IPS-18c (cell line): ENCODE results near the gene UCHL3.
"Not testable (repeated sequence)": the region's sequence is repeated elsewhere in the genome, so short reads cannot be mapped to it uniquely, and the experiment has no call there.

Experiments used
- H3K4me3 ChIP-seq: 2 replicates; pipeline ENCODE4 v1.7.0; 2013; ENCODE audit warnings: low read depth, mild to moderate bottlenecking, low read length, moderate library complexity; ENCODE audit not compliant: insufficient read depth
- H3K9me3 ChIP-seq: one replicate; pipeline ENCODE4 v1.6.1; 2013; ENCODE audit warnings: mild to moderate bottlenecking, low read length, moderate library complexity; ENCODE audit not compliant: control insufficient read depth, insufficient read depth

The UCHL3 gene

DNA sequence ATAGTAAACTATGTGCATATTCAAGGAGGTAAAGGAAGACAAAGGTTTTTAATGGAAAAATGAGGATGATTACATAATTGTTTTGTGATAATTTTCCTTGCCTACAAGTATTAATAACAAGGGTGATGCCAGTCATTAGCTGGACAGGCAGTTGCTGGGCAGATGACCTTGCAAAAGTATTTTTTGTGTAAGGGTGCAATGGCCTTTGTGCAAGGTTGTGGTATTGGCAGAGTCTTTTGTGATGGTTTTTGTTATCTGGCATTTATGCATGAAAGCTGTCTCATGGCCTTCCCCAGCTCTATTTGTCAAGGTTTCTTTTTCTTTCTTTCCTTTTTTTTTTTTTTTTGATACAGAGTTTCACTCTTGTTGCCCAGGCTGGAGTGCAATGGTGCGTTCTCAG lies 7.6 kb upstream of the UCHL3 start:
- H3K9me3 ChIP-seq, result no peaks in the 10 kb centered on the region
- no peak overlapping the region for H3K4me3 ChIP-seq

DNA sequence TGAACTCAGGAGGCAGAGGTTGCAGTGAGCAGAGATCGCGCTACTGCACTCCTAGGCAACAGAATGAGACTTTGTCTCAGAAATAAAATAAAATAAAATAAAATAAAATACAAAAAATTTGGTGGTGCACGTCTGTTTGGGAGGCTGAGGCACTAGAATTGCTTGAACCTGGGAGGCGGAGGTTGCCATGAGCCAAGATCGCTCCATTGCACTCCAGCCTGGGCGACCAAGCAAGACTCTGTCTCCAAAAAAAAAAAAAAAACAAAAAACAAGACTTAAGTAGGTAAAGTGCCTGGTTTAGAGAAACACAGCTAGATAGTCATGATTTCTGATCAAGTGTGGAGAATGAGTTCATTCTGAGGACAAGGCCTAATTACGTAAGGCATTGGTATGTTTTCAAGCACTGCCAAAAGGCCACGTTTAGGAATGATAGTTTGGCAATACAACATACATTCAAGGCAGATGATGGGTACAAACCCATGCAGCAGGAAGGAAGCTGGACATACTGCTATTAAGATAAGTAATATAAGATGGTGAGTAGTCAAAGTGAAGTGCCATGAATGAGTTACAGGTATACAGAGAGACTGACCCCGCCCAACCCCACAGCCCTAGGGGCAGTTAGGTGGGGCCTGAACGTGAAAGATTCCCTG lies 4.8 kb upstream of the UCHL3 start:
- H3K4me3 ChIP-seq, result no peak overlapping the region
- no peaks in the 10 kb centered on the region for H3K9me3 ChIP-seq

DNA sequence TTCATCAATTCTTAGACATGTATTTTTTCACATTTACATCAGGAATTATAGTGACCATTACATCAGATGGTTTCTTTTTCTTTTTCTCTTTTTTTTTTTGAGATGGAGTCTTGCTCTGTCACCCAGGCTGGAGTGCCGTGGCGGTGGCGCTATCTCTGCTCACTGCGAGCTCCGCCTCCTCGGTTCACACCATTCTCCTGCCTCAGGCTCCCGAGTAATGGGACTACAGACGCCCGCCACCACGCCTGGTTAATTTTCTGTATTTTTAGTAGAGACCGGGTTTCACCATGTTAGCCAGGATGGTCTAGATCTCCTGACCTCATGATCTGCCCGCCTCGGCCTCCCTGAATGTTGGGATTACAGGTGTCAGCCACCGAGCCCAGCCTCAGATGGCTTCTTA lies 4.2 kb upstream of the UCHL3 start:
- H3K9me3 ChIP-seq, result not testable (repeated sequence)

DNA sequence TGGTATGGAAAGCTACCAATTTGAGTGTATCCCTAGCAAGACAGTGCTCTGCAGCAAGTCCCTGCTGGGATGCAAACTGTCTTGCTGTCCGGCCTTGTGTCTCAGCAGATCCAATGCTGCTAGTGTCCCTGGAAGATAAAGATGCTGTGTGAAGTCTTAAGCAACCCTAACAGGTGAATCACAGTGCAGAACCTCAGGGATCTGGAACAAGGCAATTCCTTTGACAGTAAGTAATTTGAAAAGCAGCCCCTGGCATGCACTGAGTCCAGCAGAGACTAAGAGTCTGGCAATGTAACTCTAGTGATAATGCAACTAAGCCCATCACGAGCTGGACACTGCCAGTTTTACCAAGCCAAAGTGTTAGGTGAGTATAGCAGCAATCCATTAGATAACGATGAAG lies 1.7 kb upstream of the UCHL3 start:
- H3K4me3 ChIP-seq, result no peak overlapping the region
- no peaks in the 10 kb centered on the region for H3K9me3 ChIP-seq

More for the DNA sequence above, 4.2 kb upstream of the UCHL3 start:
- not testable (repeated sequence) for H3K4me3 ChIP-seq

DNA sequence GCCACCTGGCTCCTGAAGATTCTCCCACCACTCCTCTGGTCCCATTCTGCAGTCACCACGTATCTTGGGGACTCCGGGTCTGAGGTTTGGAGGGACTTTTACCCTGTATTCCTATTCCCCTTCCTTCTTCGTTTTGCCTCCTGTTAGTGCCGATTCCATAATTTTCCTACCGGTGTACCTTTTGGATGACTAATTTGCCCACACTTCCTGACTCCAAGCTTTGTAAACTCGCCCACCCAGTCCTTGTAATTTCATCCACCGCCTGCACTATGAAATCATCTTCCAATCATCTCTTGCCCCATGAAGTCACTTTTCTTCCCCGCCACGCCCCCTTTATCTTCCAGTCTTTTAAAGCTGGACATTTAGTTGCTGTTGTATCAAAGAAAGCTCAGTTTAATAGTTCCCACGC lies 572 bp downstream of the UCHL3 start:
- Histone ChIP-seq H3K9me3 (no peaks in the 10 kb centered on the region), H3K4me3 (peak overlapping the region; percentile 87)

DNA sequence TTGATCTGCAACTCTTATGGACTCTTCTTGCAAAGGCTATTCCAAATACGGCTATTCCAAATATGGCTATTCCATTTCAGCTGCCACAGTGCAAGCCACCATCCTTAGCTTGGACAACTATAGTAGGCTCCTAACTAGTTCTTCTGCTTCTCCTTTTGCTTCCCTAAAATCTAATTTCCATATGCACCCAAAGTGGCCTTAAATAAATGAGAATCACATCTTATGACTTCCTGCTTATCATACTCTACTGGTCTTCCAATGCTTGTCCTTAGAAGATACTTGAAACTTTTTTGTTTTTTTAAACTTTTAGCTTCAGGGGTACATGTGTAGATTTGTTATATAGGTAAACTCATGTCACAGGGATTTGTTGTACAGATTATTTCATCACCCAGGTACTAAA lies 4.9 kb downstream of the UCHL3 start:
- H3K9me3 ChIP-seq, result no peaks in the 10 kb centered on the region
- H3K4me3 ChIP-seq, result no peak overlapping the region

DNA sequence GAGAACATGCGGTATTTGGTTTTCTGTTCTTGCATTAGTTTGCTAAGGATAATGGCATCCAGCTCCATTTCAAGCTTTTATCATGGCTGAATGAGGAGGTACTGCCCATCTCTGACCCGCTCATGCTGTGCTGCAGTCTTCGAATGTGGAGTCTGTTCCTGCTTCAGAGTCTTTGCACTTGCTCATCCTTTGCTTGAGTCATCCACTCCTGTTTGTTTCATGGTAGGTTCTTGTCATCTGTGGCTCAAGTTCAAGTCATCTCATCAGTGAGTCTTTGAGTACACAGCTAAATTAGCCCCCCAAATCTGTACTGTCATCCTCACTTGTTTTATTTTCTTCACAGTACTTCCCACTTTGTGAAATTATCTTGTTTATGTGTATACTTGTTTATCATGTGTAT lies 5.4 kb downstream of the UCHL3 start:
- H3K4me3 ChIP-seq, result no peak overlapping the region
- H3K9me3 ChIP-seq, result no peaks in the 10 kb centered on the region

DNA sequence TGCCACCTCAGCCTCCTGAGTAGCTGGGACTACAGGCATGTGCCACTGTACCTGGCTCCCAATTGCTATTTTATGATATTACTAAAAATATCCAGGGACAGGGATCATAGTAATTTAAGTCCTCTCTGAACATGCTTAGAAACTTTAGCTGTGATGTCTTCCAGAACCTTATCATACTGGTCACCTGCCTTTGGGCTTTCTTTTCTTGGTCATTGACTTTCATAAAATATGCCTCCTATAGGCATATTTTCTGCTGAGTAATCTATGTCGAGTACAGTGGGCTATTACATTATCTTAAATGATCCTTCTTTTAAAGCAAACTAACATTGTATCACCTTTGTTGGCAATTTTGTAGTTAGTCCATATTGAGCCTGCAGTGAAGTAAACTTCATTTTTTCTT lies 6.2 kb downstream of the UCHL3 start:
- no peaks in the 10 kb centered on the region for H3K9me3 ChIP-seq
- no peak overlapping the region for H3K4me3 ChIP-seq

DNA sequence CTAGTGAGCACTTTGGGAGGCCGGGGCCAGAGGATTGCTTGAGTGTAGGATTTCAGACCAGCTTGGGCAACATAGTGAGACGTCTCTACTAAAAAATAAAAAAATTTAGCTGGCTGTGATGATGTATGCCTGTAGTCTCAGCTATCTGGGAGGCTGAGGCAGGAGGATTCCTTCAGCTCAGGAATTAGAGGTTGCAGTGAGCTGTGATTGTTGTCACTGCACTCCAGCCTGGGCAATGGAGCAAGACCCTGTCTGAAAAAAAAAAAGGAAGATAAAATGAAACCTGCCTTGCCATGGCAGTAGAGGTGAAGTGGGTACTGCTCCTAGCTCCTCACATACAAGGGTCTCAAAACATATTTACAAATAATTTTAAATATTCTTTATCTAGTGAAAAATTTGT lies 7.4 kb downstream of the UCHL3 start:
- Histone ChIP-seq H3K9me3 (no peaks in the 10 kb centered on the region), H3K4me3 (no peak overlapping the region)

DNA sequence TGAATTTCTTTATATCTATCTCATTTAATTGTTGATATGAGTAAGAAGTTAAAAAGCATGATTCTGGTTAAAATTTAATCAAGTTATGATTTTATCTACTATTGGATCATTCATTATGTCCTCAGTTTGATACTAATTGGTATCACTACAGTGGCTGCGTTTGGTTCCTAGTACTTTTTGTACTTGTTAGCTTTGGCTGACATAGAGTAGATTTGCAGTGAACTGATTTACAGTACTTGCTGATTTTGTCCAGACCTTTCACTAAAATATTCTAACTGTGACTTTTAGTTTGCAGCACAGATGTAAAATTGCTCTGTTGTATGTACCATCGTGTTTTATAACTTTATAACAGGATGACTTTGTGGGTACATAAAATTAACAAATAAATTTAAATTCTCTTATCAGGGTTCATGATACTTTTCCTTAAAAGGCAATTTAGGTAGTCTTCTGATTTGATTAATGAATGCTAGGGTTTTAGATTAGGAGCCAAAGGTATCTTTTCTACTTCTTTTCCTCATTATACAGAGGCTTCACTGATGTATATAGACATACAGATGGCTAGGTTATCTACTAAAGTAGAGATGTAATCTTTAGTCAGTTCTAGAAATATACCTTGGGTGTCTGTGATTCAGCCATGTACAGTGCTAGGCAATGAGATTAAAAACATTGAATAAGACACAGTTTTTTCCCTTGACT lies 8.7 kb downstream of the UCHL3 start:
- no peak overlapping the region for H3K4me3 ChIP-seq
- no peaks in the 10 kb centered on the region for H3K9me3 ChIP-seq

DNA sequence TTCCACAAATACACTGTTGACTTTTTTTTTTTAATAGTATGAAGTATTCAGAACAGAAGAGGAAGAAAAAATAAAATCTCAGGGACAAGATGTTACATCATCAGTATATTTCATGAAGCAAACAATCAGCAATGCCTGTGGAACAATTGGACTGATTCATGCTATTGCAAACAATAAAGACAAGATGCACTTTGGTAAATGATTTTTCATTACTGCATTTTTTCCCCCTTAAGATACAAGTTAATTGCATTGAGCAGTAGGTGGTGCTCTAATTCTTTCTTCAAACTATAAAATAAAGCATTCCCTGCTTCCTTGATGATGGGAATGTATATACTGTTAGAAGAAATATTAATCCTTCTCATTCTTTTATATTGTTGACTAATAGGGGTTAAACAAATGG lies 17.1 kb downstream of the UCHL3 start:
- Histone ChIP-seq H3K9me3 (no peaks in the 10 kb centered on the region), H3K4me3 (no peak overlapping the region)

DNA sequence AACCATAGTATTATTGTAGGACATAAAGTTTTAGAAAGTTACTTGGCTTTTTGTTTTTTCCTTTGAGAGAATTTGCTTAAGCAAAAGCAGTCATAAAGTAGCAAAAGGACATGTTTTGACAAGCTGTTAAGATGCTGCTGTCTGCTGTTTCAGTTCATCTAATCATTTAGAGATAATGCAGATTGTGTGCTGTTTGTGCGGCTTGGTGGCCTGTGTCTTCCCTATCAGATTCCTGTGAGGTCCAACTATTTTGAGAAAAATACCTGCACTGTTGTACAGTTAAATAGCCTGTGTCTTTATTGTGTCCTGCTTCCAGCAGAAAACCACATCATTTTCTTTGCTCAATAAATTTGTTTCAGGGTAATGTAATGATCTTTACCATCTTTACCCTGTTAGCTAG lies 20.0 kb downstream of the UCHL3 start:
- no peak overlapping the region for H3K4me3 ChIP-seq
- no peaks in the 10 kb centered on the region for H3K9me3 ChIP-seq

DNA sequence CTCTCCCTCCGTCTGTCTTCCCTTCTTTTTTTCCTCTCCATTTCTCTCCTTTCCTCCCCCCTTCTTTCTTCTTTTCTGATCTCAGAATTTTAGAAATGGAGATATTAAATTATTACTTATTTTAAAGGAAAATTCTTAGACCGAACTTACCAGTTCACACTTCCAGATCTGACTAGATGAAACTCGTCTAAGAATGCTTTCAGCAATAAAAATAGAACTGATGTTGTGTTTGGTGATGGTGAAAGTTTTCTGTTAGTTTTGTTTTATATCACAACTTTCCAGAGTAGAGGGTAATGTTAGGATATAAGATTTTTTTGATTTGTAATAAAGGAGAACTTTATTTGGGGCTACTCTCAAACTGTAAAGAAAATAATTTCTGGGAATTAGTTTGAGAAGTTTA lies 29.9 kb downstream of the UCHL3 start:
- Histone ChIP-seq H3K4me3 (no peak overlapping the region), H3K9me3 (no peaks in the 10 kb centered on the region)

DNA sequence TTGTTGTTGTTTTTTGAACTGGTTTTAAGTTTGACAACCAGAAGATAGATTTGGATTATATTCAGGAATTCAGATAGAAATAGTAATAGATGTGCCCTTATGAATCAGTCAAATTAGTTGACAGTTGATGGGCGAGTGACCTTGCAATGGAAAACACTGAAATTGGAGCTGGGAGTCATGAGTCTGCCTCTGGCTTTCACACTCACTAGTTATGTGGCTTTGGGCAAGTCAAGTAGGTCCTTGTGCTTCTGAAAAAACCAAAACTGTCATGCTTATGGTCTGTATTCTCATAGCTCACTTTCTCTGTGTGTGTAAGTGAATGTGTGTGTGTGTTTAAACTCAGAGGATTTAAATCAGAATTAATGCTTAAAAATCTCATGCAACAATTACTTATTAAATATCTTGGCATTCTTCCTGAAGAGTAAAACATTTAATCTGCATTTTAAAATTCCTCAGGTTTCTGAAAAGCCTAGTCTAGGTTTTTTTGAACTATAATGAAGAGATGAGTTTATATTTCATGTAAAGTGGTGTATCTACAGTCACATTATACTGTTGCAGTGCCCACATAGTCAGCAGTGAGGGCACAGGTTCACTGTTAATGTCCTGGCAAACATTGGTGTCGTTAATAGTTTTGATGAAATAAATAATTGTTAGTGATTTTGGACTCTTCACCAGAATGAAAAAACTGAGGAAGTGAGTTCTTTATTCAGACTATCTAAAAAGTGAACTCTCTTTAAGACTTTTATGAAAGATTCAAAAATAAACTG lies 32.5 kb downstream of the UCHL3 start:
- H3K9me3 ChIP-seq, result no peaks in the 10 kb centered on the region
- H3K4me3 ChIP-seq, result no peak overlapping the region

DNA sequence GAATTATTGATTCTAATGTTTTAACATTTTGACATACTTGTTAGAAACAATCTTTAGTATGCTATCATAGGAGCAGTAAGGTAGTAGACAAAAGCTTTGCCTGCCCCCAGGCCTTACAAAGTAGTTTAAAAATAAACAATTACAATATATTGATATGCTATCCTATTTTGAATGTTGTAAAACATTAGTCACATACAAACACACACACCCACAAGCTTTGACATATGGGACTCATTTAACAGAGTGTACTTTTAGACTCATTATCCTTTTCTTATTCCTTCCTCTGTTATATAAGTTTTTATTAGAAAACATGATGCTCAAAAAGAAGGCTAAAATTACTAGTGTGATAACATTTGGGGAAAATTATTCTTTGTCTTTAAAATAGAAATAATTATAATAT lies 33.5 kb downstream of the UCHL3 start:
- Histone ChIP-seq H3K9me3 (no peaks in the 10 kb centered on the region), H3K4me3 (no peak overlapping the region)

DNA sequence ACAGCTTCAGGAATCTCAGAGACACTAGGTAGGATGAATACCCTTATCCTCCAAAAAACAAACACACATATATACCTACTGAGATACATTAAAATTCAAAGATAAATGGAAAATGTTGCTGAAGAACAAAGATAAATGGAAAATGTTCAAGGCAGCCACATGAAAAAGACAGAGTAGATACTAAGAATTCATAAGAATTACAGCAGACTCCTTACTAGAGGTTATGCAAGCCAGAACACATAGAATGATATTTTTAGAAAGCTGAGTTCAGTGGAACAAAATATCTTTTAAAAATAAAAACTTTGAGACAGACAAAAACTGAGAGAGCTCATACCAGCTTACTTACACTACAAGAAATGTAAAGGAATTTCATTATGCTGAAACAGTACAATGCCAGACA lies 35.6 kb downstream of the UCHL3 start:
- Histone ChIP-seq H3K4me3 (no peak overlapping the region), H3K9me3 (no peaks in the 10 kb centered on the region)

DNA sequence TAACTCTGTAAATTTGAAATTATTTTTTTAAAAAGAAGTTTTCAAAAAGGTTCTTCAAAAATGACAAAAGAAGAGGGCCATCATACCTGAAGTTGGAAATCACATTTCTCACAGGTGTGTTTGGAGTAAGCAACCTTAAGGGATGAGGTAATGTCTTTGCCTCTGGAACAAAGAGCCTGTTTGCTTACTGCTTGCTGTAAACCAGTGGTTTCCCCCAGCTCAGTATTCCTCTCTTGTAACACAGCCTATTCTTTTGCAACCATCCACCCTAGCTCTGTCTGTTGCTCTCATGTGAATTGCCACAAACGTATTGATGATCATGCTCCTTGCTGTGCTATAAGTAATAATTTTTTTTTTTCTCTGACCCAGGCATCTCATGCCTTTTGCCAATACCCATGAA lies 38.1 kb downstream of the UCHL3 start:
- no peaks in the 10 kb centered on the region for H3K9me3 ChIP-seq
- H3K4me3 ChIP-seq, result no peak overlapping the region

DNA sequence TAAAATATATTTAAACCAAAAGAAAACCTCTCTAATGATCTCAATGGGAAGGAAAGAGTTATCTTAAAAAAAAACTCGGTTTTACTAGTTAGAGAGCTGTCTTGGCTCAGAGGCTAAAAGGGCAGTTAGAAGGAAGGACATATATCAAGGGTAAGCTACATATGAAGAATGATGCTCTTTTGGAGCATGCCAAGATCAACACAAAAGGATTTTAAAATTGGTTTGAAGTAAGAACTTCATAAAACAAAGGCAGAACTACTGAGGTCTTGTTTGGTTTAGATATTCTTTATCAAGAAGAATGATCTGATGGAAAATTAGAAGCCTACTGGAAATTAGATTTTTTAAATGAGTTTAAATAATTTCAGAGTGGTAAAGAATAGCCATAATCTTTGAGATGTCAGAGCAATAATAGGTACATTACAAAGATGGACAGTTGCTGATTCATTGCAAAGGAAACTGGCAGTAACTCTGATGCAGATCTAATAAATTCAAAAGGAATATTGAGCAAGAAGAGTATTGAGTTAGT lies 47.1 kb downstream of the UCHL3 start:
- H3K9me3 ChIP-seq, result peaks cover 4% of the 10 kb centered on the region
- H3K4me3 ChIP-seq, result no peak overlapping the region
